ENCODE measurements around the gene UBE2E2. TPM values are rescaled to one million over a fixed set of nuclear protein-coding genes. Genes with fewer than 3 reads are reported as not detected.

The UBE2E2 gene
- total RNA-seq, 1 donor, result 41.5 TPM

- H3K4me3 ChIP-seq (ENCODE audit: low read depth, low read length), result no peak overlapping the region
- no peak for TF ChIP-seq CTCF (IDR thresholded peaks at IDR 0.05; ENCODE audit: insufficient read depth, low read depth, low read length)
- DNase-seq (ENCODE audit: low read depth), result no peak
Measured at GRCh38 chr3:23275814-23276213, 72.7 kb downstream of the UBE2E2 start.

GRCh38 chr3:23276913-23277658, 74.0 kb downstream of the UBE2E2 start:
- no peak for TF ChIP-seq CTCF (IDR thresholded peaks at IDR 0.05; ENCODE audit: insufficient read depth, low read depth, low read length)

GRCh38 chr3:23277688-23278087, 74.6 kb downstream of the UBE2E2 start:
- DNase-seq (ENCODE audit: low read depth), result no peak
- TF ChIP-seq CTCF (IDR thresholded peaks at IDR 0.05; ENCODE audit: insufficient read depth, low read depth, low read length), result no peak
- H3K4me3 ChIP-seq (ENCODE audit: low read depth, low read length), result no peak overlapping the region

More at GRCh38 chr3:23276913-23277658, 74.0 kb downstream of the UBE2E2 start:
- no peak overlapping the region for H3K4me3 ChIP-seq (ENCODE audit: low read depth, low read length)
- DNase-seq (ENCODE audit: low read depth), result no peak

GRCh38 chr3:23283625-23284024, 80.5 kb downstream of the UBE2E2 start:
- no peak for DNase-seq (ENCODE audit: low read depth)
- no peak for TF ChIP-seq CTCF (IDR thresholded peaks at IDR 0.05; ENCODE audit: insufficient read depth, low read depth, low read length)

GRCh38 chr3:23288286-23288685, 85.2 kb downstream of the UBE2E2 start:
- H3K4me3 ChIP-seq (ENCODE audit: low read depth, low read length), result no peak overlapping the region
- no peak for TF ChIP-seq CTCF (IDR thresholded peaks at IDR 0.05; ENCODE audit: insufficient read depth, low read depth, low read length)
- no peak for DNase-seq (ENCODE audit: low read depth)

More at GRCh38 chr3:23283625-23284024, 80.5 kb downstream of the UBE2E2 start:
- H3K4me3 ChIP-seq (ENCODE audit: low read depth, low read length), result no peak overlapping the region

- H3K4me3 ChIP-seq (ENCODE audit: low read depth, low read length), result no peak overlapping the region
- no peak for DNase-seq (ENCODE audit: low read depth)
- TF ChIP-seq CTCF (IDR thresholded peaks at IDR 0.05; ENCODE audit: insufficient read depth, low read depth, low read length), result no peak
Measured at GRCh38 chr3:23288715-23289114, 85.6 kb downstream of the UBE2E2 start.

GRCh38 chr3:23292432-23292831, 89.3 kb downstream of the UBE2E2 start:
- TF ChIP-seq CTCF (IDR thresholded peaks at IDR 0.05; ENCODE audit: insufficient read depth, low read depth, low read length), result no peak
- H3K4me3 ChIP-seq (ENCODE audit: low read depth, low read length), result no peak overlapping the region

More at GRCh38 chr3:23292432-23292831, 89.3 kb downstream of the UBE2E2 start:
- no peak for DNase-seq (ENCODE audit: low read depth)

Data from fibroblast of villous mesenchyme (primary cell).